ENCODE results near the gene PPP2R2C.

Gene PPP2R2C

GRCh38 chr4:6409381-6409780 is 63.0 kb downstream of the PPP2R2C start:
- ATAC-seq (ENCODE audit: low read depth), result no peak
- H3K27me3 ChIP-seq (ENCODE audit: insufficient read depth, poor library complexity, severe bottlenecking), result no peaks in the 10 kb centered on the region
- no peaks in the 10 kb centered on the region for H3K9me3 ChIP-seq (ENCODE audit: severe bottlenecking)
- H3K4me3 ChIP-seq (ENCODE audit: severe bottlenecking), result no peak overlapping the region
- TF ChIP-seq, protein P1, sequence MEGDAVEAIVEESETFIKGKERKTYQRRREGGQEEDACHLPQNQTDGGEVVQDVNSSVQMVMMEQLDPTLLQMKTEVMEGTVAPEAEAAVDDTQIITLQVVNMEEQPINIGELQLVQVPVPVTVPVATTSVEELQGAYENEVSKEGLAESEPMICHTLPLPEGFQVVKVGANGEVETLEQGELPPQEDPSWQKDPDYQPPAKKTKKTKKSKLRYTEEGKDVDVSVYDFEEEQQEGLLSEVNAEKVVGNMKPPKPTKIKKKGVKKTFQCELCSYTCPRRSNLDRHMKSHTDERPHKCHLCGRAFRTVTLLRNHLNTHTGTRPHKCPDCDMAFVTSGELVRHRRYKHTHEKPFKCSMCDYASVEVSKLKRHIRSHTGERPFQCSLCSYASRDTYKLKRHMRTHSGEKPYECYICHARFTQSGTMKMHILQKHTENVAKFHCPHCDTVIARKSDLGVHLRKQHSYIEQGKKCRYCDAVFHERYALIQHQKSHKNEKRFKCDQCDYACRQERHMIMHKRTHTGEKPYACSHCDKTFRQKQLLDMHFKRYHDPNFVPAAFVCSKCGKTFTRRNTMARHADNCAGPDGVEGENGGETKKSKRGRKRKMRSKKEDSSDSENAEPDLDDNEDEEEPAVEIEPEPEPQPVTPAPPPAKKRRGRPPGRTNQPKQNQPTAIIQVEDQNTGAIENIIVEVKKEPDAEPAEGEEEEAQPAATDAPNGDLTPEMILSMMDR (IDR thresholded peaks at IDR 0.05; ENCODE audit: poor library complexity, severe bottlenecking), result no peak
- H3K36me3 ChIP-seq (ENCODE audit: low read depth), result no peaks in the 10 kb centered on the region
- no peak overlapping the region for H3K27ac ChIP-seq (ENCODE audit: poor library complexity, severe bottlenecking)
- no peaks in the 10 kb centered on the region for H3K4me1 ChIP-seq (ENCODE audit: insufficient read depth, poor library complexity, severe bottlenecking)
- no peak for DNase-seq (ENCODE audit: low spot score)

DNA sequence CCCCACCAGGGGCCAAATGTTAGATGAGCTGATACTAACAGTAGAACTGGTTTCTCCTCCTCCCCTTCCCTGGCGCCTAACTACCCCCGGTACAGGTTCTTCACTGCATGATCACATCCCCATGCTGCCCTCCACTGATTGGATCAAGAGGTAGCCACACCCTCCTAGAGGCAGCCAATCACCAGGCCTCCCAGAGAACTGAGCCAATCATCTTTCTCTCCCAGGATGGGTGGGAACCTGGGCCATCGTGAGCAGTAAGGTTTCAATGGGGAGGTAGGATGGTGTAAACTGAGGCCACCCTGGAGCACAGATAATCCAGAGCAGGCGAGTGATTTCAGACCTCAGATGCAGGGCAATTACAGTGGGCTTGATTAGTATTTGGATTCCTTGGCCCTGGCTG is 64.2 kb downstream of the PPP2R2C start:
- no peak overlapping the region for H3K27ac ChIP-seq (ENCODE audit: poor library complexity, severe bottlenecking)
- H3K4me3 ChIP-seq (ENCODE audit: severe bottlenecking), result no peak overlapping the region
- H3K27me3 ChIP-seq (ENCODE audit: insufficient read depth, poor library complexity, severe bottlenecking), result no peaks in the 10 kb centered on the region
- H3K4me1 ChIP-seq (ENCODE audit: insufficient read depth, poor library complexity, severe bottlenecking), result no peaks in the 10 kb centered on the region
- ATAC-seq (ENCODE audit: low read depth), result no peak
- TF ChIP-seq, protein P1 (IDR thresholded peaks at IDR 0.05; ENCODE audit: poor library complexity, severe bottlenecking), result no peak
- H3K9me3 ChIP-seq (ENCODE audit: severe bottlenecking), result no peaks in the 10 kb centered on the region
- DNase-seq (ENCODE audit: low spot score), result no peak
- H3K36me3 ChIP-seq (ENCODE audit: low read depth), result no peaks in the 10 kb centered on the region

- Histone ChIP-seq H3K4me1 (ENCODE audit: insufficient read depth, poor library complexity, severe bottlenecking) (no peaks in the 10 kb centered on the region), H3K27me3 (ENCODE audit: insufficient read depth, poor library complexity, severe bottlenecking) (no peaks in the 10 kb centered on the region), H3K36me3 (ENCODE audit: low read depth) (no peaks in the 10 kb centered on the region), H3K27ac (ENCODE audit: poor library complexity, severe bottlenecking) (no peak overlapping the region), H3K9me3 (ENCODE audit: severe bottlenecking) (no peaks in the 10 kb centered on the region), H3K4me3 (ENCODE audit: severe bottlenecking) (no peak overlapping the region)
- DNase-seq (ENCODE audit: low spot score) (no peak), ATAC-seq (ENCODE audit: low read depth) (no peak)
- TF ChIP-seq, protein P1 (IDR thresholded peaks at IDR 0.05; ENCODE audit: poor library complexity, severe bottlenecking), result no peak
Measured at GRCh38 chr4:6405397-6405706, 67.1 kb downstream of the PPP2R2C start.

GRCh38 chr4:6404611-6405396 is 67.6 kb downstream of the PPP2R2C start:
- Histone ChIP-seq H3K36me3 (ENCODE audit: low read depth) (no peaks in the 10 kb centered on the region), H3K27ac (ENCODE audit: poor library complexity, severe bottlenecking) (no peak overlapping the region), H3K4me1 (ENCODE audit: insufficient read depth, poor library complexity, severe bottlenecking) (no peaks in the 10 kb centered on the region), H3K4me3 (ENCODE audit: severe bottlenecking) (no peak overlapping the region), H3K9me3 (ENCODE audit: severe bottlenecking) (no peaks in the 10 kb centered on the region), H3K27me3 (ENCODE audit: insufficient read depth, poor library complexity, severe bottlenecking) (no peaks in the 10 kb centered on the region)
- DNase-seq (ENCODE audit: low spot score) (no peak), ATAC-seq (ENCODE audit: low read depth) (no peak)
- TF ChIP-seq, protein P1 (IDR thresholded peaks at IDR 0.05; ENCODE audit: poor library complexity, severe bottlenecking), result no peak

- H3K36me3 ChIP-seq (ENCODE audit: low read depth), result no peaks in the 10 kb centered on the region
- no peak for ATAC-seq (ENCODE audit: low read depth)
- TF ChIP-seq, protein P1 (IDR thresholded peaks at IDR 0.05; ENCODE audit: poor library complexity, severe bottlenecking), result no peak
- H3K9me3 ChIP-seq (ENCODE audit: severe bottlenecking), result no peaks in the 10 kb centered on the region
- peaks cover 4% of the 10 kb centered on the region for H3K27me3 ChIP-seq (ENCODE audit: insufficient read depth, poor library complexity, severe bottlenecking)
- no peak overlapping the region for H3K27ac ChIP-seq (ENCODE audit: poor library complexity, severe bottlenecking)
- DNase-seq (ENCODE audit: low spot score), result no peak
- no peak overlapping the region for H3K4me3 ChIP-seq (ENCODE audit: severe bottlenecking)
- H3K4me1 ChIP-seq (ENCODE audit: insufficient read depth, poor library complexity, severe bottlenecking), result no peaks in the 10 kb centered on the region
Measured at GRCh38 chr4:6403400-6403685, 69.1 kb downstream of the PPP2R2C start.
